ENCODE measurements around the gene PDLIM5. TPM values are rescaled to one million over a fixed set of nuclear protein-coding genes. Genes with fewer than 3 reads are reported as not detected.

Gene PDLIM5
- total RNA-seq, 1 experiment from 2014 or later: 44.7 TPM

GRCh38 chr4:94407846-94408245 lies 43.9 kb upstream of the PDLIM5 start:
- no peak overlapping the region for H3K27ac ChIP-seq (ENCODE audit: low read length)
- H3K4me1 ChIP-seq (ENCODE audit: control insufficient read depth, insufficient read depth, low read length): no peaks in the 10 kb centered on the region
- H3K4me3 ChIP-seq (ENCODE audit: low read depth in 2 of 2, low read length in 2 of 2): no peak overlapping the region
- ChIA-PET CTCF (no interaction called here), POLR2A (no interaction called here)
- DNase-seq (ENCODE audit: low read depth, low spot score): no peak
- H3K9me3 ChIP-seq (ENCODE audit: control insufficient read depth, insufficient read depth, low read depth, low read length): no peaks in the 10 kb centered on the region
- intact Hi-C loops (cut with micrococcal nuclease; ENCODE audit: unreplicated experiment) (no loop called here), in situ Hi-C loops (cut with HindIII; ENCODE audit: low pct_unique_long_range_greater_than_20kb, low sequenced_read_pairs) (no loop called here)
- no peaks in the 10 kb centered on the region for H3K27me3 ChIP-seq (ENCODE audit: control insufficient read depth, insufficient read depth, low read length)
- H3K36me3 ChIP-seq (ENCODE audit: control insufficient read depth, insufficient read depth, low read length): no peaks in the 10 kb centered on the region
- no TSS peak for BruUV-seq (replicated peaks)
- no peak for ATAC-seq
- TF ChIP-seq POLR2AphosphoS5 (IDR thresholded peaks at IDR 0.05; ENCODE audit: low read depth, low read length) (no peak), TCF7L2 (IDR thresholded peaks at IDR 0.05; ENCODE audit: low read depth, low read length) (no peak), REST (IDR thresholded peaks at IDR 0.05; ENCODE audit: insufficient read depth in 1 of 2, low read depth in 2 of 2, low read length in 1 of 2) (no peak), SIN3A (IDR thresholded peaks at IDR 0.05; ENCODE audit: borderline replicate concordance, insufficient read depth, low read depth, low read length) (no peak), CTCF (IDR thresholded peaks at IDR 0.05) (no peak)

DNA sequence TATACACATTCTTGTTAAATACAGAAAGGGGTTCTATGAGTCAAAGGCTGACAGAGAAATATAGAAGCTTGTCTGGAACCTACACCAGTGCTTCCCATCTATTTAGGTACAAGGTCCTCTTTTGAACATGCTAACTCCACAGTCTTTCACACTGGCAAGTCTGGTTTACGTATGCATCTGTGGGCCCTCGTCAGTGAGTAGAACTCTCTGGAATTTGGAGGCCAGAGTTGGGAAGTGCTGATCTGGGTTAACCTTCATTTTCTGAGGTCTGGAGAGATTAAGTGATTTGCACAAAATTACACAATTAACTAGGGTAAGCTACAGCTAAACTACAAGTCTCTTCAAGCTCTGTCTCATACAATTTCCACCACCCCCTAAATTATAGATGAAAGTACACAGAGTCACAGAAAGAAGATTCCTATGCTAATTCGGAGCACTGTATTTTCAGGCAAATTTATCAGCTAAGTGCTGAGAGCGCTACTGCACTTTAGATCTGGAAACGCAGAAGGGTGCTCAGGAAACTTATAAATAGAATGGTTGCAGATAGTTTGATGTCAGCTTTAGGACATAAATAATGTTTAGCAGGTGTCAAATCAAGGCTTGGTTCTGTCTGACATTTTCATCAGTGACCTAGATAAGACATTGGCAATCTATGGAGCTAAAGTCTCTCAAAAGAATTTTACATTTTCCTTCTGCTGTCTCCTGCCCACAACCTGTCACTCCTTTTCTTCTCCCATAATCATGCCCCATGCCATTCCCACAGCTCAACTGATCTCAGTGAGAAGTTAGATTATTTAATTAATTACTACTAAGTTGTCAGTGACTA lies 43.0 kb upstream of the PDLIM5 start:
- in situ Hi-C loops (cut with HindIII; ENCODE audit: low pct_unique_long_range_greater_than_20kb, low sequenced_read_pairs): no loop called here
- Histone ChIP-seq H3K27me3 (ENCODE audit: control insufficient read depth, insufficient read depth, low read length) (no peaks in the 10 kb centered on the region), H3K9me3 (ENCODE audit: control insufficient read depth, insufficient read depth, low read depth, low read length) (no peaks in the 10 kb centered on the region), H3K36me3 (ENCODE audit: control insufficient read depth, insufficient read depth, low read length) (no peaks in the 10 kb centered on the region), H3K4me3 (ENCODE audit: low read depth in 2 of 2, low read length in 2 of 2) (no peak overlapping the region), H3K4me1 (ENCODE audit: control insufficient read depth, insufficient read depth, low read length) (no peaks in the 10 kb centered on the region), H3K27ac (ENCODE audit: low read length) (no peak overlapping the region)
- intact Hi-C loops (cut with micrococcal nuclease; ENCODE audit: unreplicated experiment): no loop called here
- POLR2A ChIA-PET: no interaction called here
- TF ChIP-seq TCF7L2 (IDR thresholded peaks at IDR 0.05; ENCODE audit: low read depth, low read length): no peak
- TF ChIP-seq SIN3A (IDR thresholded peaks at IDR 0.05; ENCODE audit: borderline replicate concordance, insufficient read depth, low read depth, low read length): no peak
- no peak for TF ChIP-seq POLR2AphosphoS5 (IDR thresholded peaks at IDR 0.05; ENCODE audit: low read depth, low read length)
- TF ChIP-seq CTCF (IDR thresholded peaks at IDR 0.05): no peak
- TF ChIP-seq REST (IDR thresholded peaks at IDR 0.05; ENCODE audit: insufficient read depth in 1 of 2, low read depth in 2 of 2, low read length in 1 of 2): no peak
- CTCF ChIA-PET: no interaction called here
- ATAC-seq (no peak), DNase-seq (ENCODE audit: low read depth, low spot score) (no peak)
- BruUV-seq (replicated peaks): no TSS peak
